ENCODE measurements around the gene FLRT1. TPM values are rescaled to one million over a fixed set of nuclear protein-coding genes. Genes with fewer than 3 reads are reported as not detected.

FLRT1 gene
- total RNA-seq, 1 donor from 2014 or later = not detected

- Mint-ChIP-seq H3K9me3 (ENCODE audit: unreplicated experiment) (no peaks in the 10 kb centered on the region), H3K27ac (ENCODE audit: unreplicated experiment) (peak overlapping the region; percentile 67), H3K36me3 (ENCODE audit: low read depth, unreplicated experiment) (peaks cover 37% of the 10 kb centered on the region), H3K4me1 (ENCODE audit: unreplicated experiment) (peaks cover 2% of the 10 kb centered on the region), H3K27me3 (ENCODE audit: unreplicated experiment) (peaks cover 5% of the 10 kb centered on the region), H3K4me3 (ENCODE audit: unreplicated experiment) (peak overlapping the region; percentile 71)
- TF ChIP-seq, protein P1, sequence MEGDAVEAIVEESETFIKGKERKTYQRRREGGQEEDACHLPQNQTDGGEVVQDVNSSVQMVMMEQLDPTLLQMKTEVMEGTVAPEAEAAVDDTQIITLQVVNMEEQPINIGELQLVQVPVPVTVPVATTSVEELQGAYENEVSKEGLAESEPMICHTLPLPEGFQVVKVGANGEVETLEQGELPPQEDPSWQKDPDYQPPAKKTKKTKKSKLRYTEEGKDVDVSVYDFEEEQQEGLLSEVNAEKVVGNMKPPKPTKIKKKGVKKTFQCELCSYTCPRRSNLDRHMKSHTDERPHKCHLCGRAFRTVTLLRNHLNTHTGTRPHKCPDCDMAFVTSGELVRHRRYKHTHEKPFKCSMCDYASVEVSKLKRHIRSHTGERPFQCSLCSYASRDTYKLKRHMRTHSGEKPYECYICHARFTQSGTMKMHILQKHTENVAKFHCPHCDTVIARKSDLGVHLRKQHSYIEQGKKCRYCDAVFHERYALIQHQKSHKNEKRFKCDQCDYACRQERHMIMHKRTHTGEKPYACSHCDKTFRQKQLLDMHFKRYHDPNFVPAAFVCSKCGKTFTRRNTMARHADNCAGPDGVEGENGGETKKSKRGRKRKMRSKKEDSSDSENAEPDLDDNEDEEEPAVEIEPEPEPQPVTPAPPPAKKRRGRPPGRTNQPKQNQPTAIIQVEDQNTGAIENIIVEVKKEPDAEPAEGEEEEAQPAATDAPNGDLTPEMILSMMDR (IDR thresholded peaks at IDR 0.05; ENCODE audit: unreplicated experiment) = no peak
- no peak for DNase-seq (ENCODE audit: low spot score)
Observed at GRCh38 chr11:63993100-63993499, 42.6 kb upstream of the FLRT1 start.

- TF ChIP-seq, protein P1 (IDR thresholded peaks at IDR 0.05; ENCODE audit: unreplicated experiment) = no peak
- H3K4me3 Mint-ChIP-seq (ENCODE audit: unreplicated experiment) = no peak overlapping the region
- H3K36me3 Mint-ChIP-seq (ENCODE audit: low read depth, unreplicated experiment) = peaks cover 33% of the 10 kb centered on the region
Observed at GRCh38 chr11:63993993-63994392, 41.7 kb upstream of the FLRT1 start.

GRCh38 chr11:63996512-63996911 is 39.2 kb upstream of the FLRT1 start:
- Mint-ChIP-seq H3K36me3 (ENCODE audit: low read depth, unreplicated experiment) (peaks cover 25% of the 10 kb centered on the region), H3K4me3 (ENCODE audit: unreplicated experiment) (no peak overlapping the region), H3K9me3 (ENCODE audit: unreplicated experiment) (no peaks in the 10 kb centered on the region), H3K27me3 (ENCODE audit: unreplicated experiment) (peaks cover 3% of the 10 kb centered on the region), H3K4me1 (ENCODE audit: unreplicated experiment) (peaks cover 3% of the 10 kb centered on the region), H3K27ac (ENCODE audit: unreplicated experiment) (no peak overlapping the region)
- no peak for DNase-seq (ENCODE audit: low spot score)
- TF ChIP-seq, protein P1 (IDR thresholded peaks at IDR 0.05; ENCODE audit: unreplicated experiment) = no peak

More at GRCh38 chr11:63993993-63994392, 41.7 kb upstream of the FLRT1 start:
- peaks cover 3% of the 10 kb centered on the region for H3K27me3 Mint-ChIP-seq (ENCODE audit: unreplicated experiment)
- DNase-seq (ENCODE audit: low spot score) = no peak
- H3K27ac Mint-ChIP-seq (ENCODE audit: unreplicated experiment) = no peak overlapping the region
- no peaks in the 10 kb centered on the region for H3K9me3 Mint-ChIP-seq (ENCODE audit: unreplicated experiment)
- peaks cover 5% of the 10 kb centered on the region for H3K4me1 Mint-ChIP-seq (ENCODE audit: unreplicated experiment)

DNA sequence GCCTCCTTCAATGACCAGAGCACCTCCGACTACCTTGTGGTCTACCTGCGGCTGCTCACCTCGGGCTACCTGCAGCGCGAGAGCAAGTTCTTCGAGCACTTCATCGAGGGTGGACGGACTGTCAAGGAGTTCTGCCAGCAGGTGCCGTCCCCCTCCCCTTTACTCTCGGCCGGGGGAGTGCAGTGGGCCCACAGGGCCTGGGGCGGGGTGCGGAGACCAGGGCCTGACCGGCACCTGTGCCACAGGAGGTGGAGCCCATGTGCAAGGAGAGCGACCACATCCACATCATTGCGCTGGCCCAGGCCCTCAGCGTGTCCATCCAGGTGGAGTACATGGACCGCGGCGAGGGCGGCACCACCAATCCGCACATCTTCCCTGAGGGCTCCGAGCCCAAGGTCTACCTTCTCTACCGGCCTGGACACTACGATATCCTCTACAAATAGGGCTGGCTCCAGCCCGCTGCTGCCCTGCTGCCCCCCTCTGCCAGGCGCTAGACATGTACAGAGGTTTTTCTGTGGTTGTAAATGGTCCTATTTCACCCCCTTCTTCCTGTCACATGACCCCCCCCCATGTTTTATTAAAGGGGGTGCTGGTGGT is 38.5 kb upstream of the FLRT1 start:
- Mint-ChIP-seq H3K27me3 (ENCODE audit: unreplicated experiment) (peaks cover 3% of the 10 kb centered on the region), H3K36me3 (ENCODE audit: low read depth, unreplicated experiment) (peaks cover 23% of the 10 kb centered on the region), H3K4me1 (ENCODE audit: unreplicated experiment) (peaks cover 7% of the 10 kb centered on the region), H3K9me3 (ENCODE audit: unreplicated experiment) (no peaks in the 10 kb centered on the region), H3K4me3 (ENCODE audit: unreplicated experiment) (peak overlapping the region; percentile 37), H3K27ac (ENCODE audit: unreplicated experiment) (no peak overlapping the region)
- TF ChIP-seq, protein P1 (IDR thresholded peaks at IDR 0.05; ENCODE audit: unreplicated experiment) = no peak
- DNase-seq (ENCODE audit: low spot score) = no peak

- no peaks in the 10 kb centered on the region for H3K9me3 Mint-ChIP-seq (ENCODE audit: unreplicated experiment)
Observed at GRCh38 chr11:63997801-63998337, 37.9 kb upstream of the FLRT1 start.

More at GRCh38 chr11:63997801-63998337, 37.9 kb upstream of the FLRT1 start:
- Mint-ChIP-seq H3K4me3 (ENCODE audit: unreplicated experiment) (peak overlapping the region; percentile 51), H3K4me1 (ENCODE audit: unreplicated experiment) (peaks cover 7% of the 10 kb centered on the region), H3K27ac (ENCODE audit: unreplicated experiment) (no peak overlapping the region), H3K27me3 (ENCODE audit: unreplicated experiment) (peaks cover 3% of the 10 kb centered on the region), H3K36me3 (ENCODE audit: low read depth, unreplicated experiment) (peaks cover 22% of the 10 kb centered on the region)
- TF ChIP-seq, protein P1 (IDR thresholded peaks at IDR 0.05; ENCODE audit: unreplicated experiment) = no peak
- no peak for DNase-seq (ENCODE audit: low spot score)
